Neural cell (in vitro differentiated cells): ENCODE results near the gene SHOC1. TPM values are rescaled to one million over a fixed set of nuclear protein-coding genes. Genes with fewer than 3 reads are reported as not detected.

Experiments
- H2AFZ ChIP-seq: fragments of 200-600, 300-800 bp; sonication (generic), shearing (Covaris generic); 2 replicates; pipeline ENCODE4 v1.6.0; 2014; ENCODE audit warnings: low read depth, mild to moderate bottlenecking, antibody characterized with exemption, low read length, moderate library complexity
- H3F3A ChIP-seq: fragments of 200-600 bp; shearing (Covaris generic); 2 replicates; pipeline ENCODE4 v1.6.1; 2016; ENCODE audit warnings: mild to moderate bottlenecking, moderate library complexity, mixed read lengths, antibody characterized with exemption, low read length; ENCODE audit not compliant: insufficient read depth, poor library complexity, severe bottlenecking
- H3K27ac ChIP-seq: fragments of 200-600, 300-800 bp; sonication (generic), shearing (Covaris generic); 2 replicates; pipeline ENCODE4 v1.5.1; 2014; ENCODE audit warnings: mild to moderate bottlenecking, low read length, moderate library complexity
- H3K27me3 ChIP-seq: fragments of 300-800, 200-600 bp; sonication (generic), shearing (Covaris generic); 2 replicates; pipeline ENCODE4 v1.6.0; 2014; ENCODE audit warnings: mild to moderate bottlenecking, low read depth, low read length, moderate library complexity; ENCODE audit not compliant: insufficient read depth
- H3K36me3 ChIP-seq: fragments of 300-800, 200-600 bp; sonication (generic), shearing (Covaris generic); 2 replicates; pipeline ENCODE4 v1.5.1; 2014; ENCODE audit warnings: mild to moderate bottlenecking, antibody characterized with exemption, low read length, moderate library complexity; ENCODE audit not compliant: insufficient read depth
- H3K4me2 ChIP-seq: fragments of 300-800, 200-600 bp; sonication (generic), shearing (Covaris generic); 2 replicates; pipeline ENCODE4 v1.6.0; 2014; ENCODE audit warnings: mild to moderate bottlenecking, low read length
- H3K4me3 ChIP-seq: fragments of 300-800, 200-600 bp; sonication (generic), shearing (Covaris generic); 2 replicates; pipeline ENCODE4 v1.5.1; 2014; ENCODE audit warnings: mild to moderate bottlenecking, low read length, moderate library complexity
- H3K79me2 ChIP-seq: fragments of 200-600 bp; shearing (Covaris generic); replicated peaks from 2 replicates; pipeline ENCODE4 v1.6.0; 2014; ENCODE audit warnings: mild to moderate bottlenecking, low read length, moderate library complexity; ENCODE audit not compliant: insufficient read depth
- H3K9ac ChIP-seq: fragments of 300-800, 200-600 bp; sonication (generic), shearing (Covaris generic); 2 replicates; pipeline ENCODE4 v1.6.1; 2016; ENCODE audit warnings: mild to moderate bottlenecking, low read length, mixed read lengths
- H3K9me2 ChIP-seq: fragments of 200-600 bp; shearing (Covaris generic); 2 replicates; pipeline ENCODE4 v1.6.1; 2016; ENCODE audit warnings: mild to moderate bottlenecking, low read length, mixed read lengths; ENCODE audit not compliant: insufficient read depth
- H3K9me3 ChIP-seq: fragments of 200-600, 300-800 bp; sonication (generic), shearing (Covaris generic); 2 replicates; pipeline ENCODE4 v1.6.1; 2016; ENCODE audit warnings: mild to moderate bottlenecking, mixed run types, low read length, moderate library complexity, mixed read lengths
- H4K20me1 ChIP-seq: fragments of 200-600 bp; shearing (Covaris generic); 2 replicates; pipeline ENCODE4 v1.6.1; 2016; ENCODE audit warnings: mild to moderate bottlenecking, mixed run types; ENCODE audit not compliant: insufficient read depth
- CTCF ChIP-seq: fragments of 450-650 bp; IDR thresholded peaks from 2 replicates; pipeline ENCODE4 v1.5.1; 2014; ENCODE audit warnings: antibody characterized with exemption, mild to moderate bottlenecking, moderate library complexity; ENCODE audit not compliant: poor library complexity, severe bottlenecking
- EP300 ChIP-seq: fragments of 450-650 bp; conservative IDR thresholded peaks from 2 replicates; pipeline ENCODE4 v1.6.1; 2014; ENCODE audit warnings: antibody characterized with exemption, mild to moderate bottlenecking, moderate library complexity; ENCODE audit not compliant: poor library complexity, severe bottlenecking
- EZH2 ChIP-seq: fragments of 200-600, 300-800 bp; shearing (Covaris generic), sonication (generic); IDR thresholded peaks from 2 replicates; pipeline ENCODE4 v1.6.1; 2014; ENCODE audit warnings: antibody characterized with exemption, low read length, borderline replicate concordance, mild to moderate bottlenecking; ENCODE audit not compliant: insufficient read depth, poor library complexity, severe bottlenecking
- MXI1 ChIP-seq: fragments of 450-650 bp; conservative IDR thresholded peaks from 2 replicates; pipeline ENCODE4 v1.6.1; 2014; ENCODE audit warnings: antibody characterized with exemption, mild to moderate bottlenecking; ENCODE audit not compliant: poor library complexity, severe bottlenecking
- POLR2AphosphoS5 ChIP-seq: IDR thresholded peaks from 2 replicates; pipeline ENCODE4 v1.6.1; 2012
- RAD21 ChIP-seq: fragments of 450-650 bp; conservative IDR thresholded peaks from 2 replicates; pipeline ENCODE4 v1.6.1; 2014; ENCODE audit warnings: antibody characterized with exemption, mild to moderate bottlenecking, moderate library complexity
- REST ChIP-seq: IDR thresholded peaks from 2 replicates; pipeline ENCODE4 v1.6.1; 2012; ENCODE audit warnings: borderline replicate concordance
- SMC3 ChIP-seq: fragments of 450-650 bp; conservative IDR thresholded peaks from 2 replicates; pipeline ENCODE4 v1.6.1; 2014; ENCODE audit warnings: antibody characterized with exemption, mild to moderate bottlenecking, moderate library complexity; ENCODE audit not compliant: poor library complexity
- TAF1 ChIP-seq: IDR thresholded peaks from 2 replicates; pipeline ENCODE4 v1.6.1; 2012; ENCODE audit warnings: low read depth
- polyA minus RNA-seq: library from RNA; depleted of rRNA, polyadenylated mRNA; stranded (reverse); fragments of >200 nt; gene quantifications from 2 replicates; pipeline ENCODE4 v1.2.3, GENCODE V29; 2014
- polyA plus RNA-seq: library from polyadenylated mRNA; depleted of rRNA; stranded (reverse); fragments of >200 nt; gene quantifications from 2 replicates; pipeline ENCODE4 v1.2.3, GENCODE V29; 2014

SHOC1 gene
- polyA plus RNA-seq = not detected in 2 replicates
- not detected in 2 replicates for polyA minus RNA-seq

DNA sequence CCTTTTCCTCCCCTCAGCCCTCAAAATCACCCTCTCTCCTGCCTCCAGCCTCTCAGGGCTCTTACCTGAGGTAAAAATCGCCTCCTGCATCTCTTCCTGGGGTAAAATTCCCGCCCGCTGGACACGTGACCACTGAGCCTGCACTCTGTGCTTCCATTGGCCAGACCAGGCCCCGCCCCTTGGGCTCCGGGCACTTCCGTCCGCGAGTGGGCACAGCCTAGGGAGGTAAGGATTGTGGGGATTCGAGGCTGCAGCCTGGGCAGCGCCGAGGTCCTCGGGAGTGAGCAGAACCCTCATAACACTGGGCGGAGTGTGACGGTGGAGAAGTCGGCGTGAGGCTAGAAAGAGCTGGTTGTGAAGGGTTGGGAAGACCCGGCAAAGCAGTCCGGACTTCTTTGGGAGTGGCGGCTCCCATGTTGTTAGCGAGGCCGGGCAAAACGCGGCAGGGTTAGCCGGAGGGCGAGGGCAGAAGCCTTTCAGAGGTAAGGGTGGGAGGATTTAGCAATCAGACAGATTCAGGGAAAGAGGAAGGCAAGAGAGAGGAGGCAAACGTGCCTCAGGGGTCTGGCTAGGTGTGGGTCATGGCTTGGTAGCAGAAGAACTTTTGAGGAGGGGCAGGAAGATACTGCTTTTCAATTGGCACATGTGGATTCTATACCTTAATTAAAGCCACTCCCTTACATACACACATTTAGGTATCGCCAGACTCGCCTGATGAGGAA, at the start of gene SHOC1:
Gene SHOC1 (minus strand): TSS at position 103 of the 722 bp plus-strand sequence. CDS start 3,519 bp downstream, outside the sequence.
- no peak for TF ChIP-seq TAF1
- TF ChIP-seq POLR2AphosphoS5 = no peak
- no peak for TF ChIP-seq CTCF
- TF ChIP-seq RAD21 = no peak
- no peak for TF ChIP-seq REST
- no peak for TF ChIP-seq SMC3
- TF ChIP-seq EZH2 = no peak
- TF ChIP-seq MXI1 = no peak
- TF ChIP-seq EP300 = no peak

GRCh38 chr9:111843971-111844370, 49.2 kb upstream of the SHOC1 start:
- no peaks in the 10 kb centered on the region for H3K9me2 ChIP-seq
- H3K79me2 ChIP-seq = no peaks in the 10 kb centered on the region
- TF ChIP-seq EP300 (no peak), POLR2AphosphoS5 (no peak), EZH2 (no peak), CTCF (no peak), TAF1 (no peak), REST (no peak), RAD21 (no peak), MXI1 (no peak), SMC3 (no peak)
- no peak overlapping the region for H3K9ac ChIP-seq
- H4K20me1 ChIP-seq = no peaks in the 10 kb centered on the region
- no peak overlapping the region for H3K27ac ChIP-seq
- H3F3A ChIP-seq = no peaks in the 10 kb centered on the region
- H3K9me3 ChIP-seq = no peaks in the 10 kb centered on the region
- H3K4me3 ChIP-seq = no peak overlapping the region
- no peak overlapping the region for H3K4me2 ChIP-seq
- H3K27me3 ChIP-seq = no peaks in the 10 kb centered on the region
- no peak overlapping the region for H2AFZ ChIP-seq
- no peaks in the 10 kb centered on the region for H3K36me3 ChIP-seq

More for the DNA sequence above, at the start of gene SHOC1:
- no peaks in the 10 kb centered on the region for H3K9me3 ChIP-seq
- no peaks in the 10 kb centered on the region for H3F3A ChIP-seq
- H3K79me2 ChIP-seq = no peaks in the 10 kb centered on the region
- H3K27ac ChIP-seq = no peak within 1 kb of the TSS
- no peaks in the 10 kb centered on the region for H3K9me2 ChIP-seq
- H2AFZ ChIP-seq = no peak within 1 kb of the TSS
- H3K4me2 ChIP-seq = no peak within 1 kb of the TSS
- no peaks in the 10 kb centered on the region for H4K20me1 ChIP-seq
- H3K27me3 ChIP-seq = no peaks in the 10 kb centered on the region
- no peaks in the 10 kb centered on the region for H3K36me3 ChIP-seq
- H3K4me3 ChIP-seq = no peak within 1 kb of the TSS
- no peak within 1 kb of the TSS for H3K9ac ChIP-seq
